NCI-H146 treated with DMSO at 0.1 percent for 48 hours (cell line): ENCODE data around the gene KLHDC8A.
"Not testable (repeated sequence)": the region's sequence is repeated elsewhere in the genome, so short reads cannot be mapped to it uniquely, and the experiment has no call there.

ENCODE experiments used
- DNase-seq: peaks from one replicate; lab custom pipeline; 2025; ENCODE audit not compliant: unreplicated experiment; lab: John Stamatoyannopoulos, UW

Gene KLHDC8A

DNA sequence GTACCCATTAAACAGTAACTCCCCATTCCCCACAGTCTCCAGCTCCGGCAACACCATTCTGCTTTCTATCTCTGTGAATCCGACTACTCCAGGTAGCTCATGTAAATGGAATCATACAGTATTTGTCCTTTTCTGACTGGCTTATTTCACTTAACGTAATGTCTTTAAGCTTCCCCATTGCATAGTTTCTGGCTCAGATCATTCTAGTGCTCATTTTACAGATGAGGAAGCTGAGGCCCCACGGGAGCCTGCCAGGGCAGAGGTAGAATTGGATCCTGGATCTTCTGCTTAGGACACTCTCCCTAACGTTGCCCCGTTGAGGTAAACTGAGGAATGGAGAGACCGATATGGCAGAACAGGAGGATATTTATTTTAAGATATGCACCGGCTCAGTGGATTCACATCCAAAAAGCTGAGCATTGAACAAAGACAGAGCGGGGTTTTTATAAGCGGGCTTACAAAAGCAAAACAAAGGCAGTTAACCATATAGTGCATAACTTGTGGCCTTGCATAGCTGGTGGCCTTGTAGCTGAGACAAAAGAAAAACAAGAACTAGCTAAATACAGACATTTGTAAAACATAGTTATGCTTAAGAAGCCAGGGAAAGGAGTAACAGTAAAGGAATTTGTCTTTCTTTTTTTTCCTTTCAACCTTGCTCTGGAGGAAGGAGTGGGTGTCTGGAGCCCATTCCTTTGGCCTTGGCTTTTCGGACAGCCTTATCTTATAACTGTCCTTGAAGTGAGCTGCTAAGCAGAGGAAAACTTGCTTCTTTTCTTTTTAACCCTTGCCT lies 15.3 kb upstream of the KLHDC8A start:
- DNase-seq: no peak

DNA sequence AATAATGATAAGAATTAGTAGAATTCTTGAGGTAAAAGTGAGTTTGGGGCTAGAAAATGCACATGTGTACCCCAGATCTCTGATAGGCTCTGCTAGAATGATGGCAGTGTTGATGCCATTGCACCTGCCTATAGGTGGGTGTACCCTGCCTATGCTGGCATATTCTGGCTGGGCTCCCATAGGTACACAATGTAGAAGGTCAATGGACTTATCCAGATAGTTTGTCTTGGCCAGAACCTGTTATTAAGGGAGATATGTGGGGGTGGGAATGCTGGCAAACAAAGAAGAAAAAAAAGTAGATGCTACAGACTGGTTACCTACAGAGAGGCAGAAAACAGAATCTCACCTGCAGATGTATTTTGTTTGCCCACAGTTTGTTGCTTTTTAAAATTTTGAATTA lies 14.1 kb upstream of the KLHDC8A start:
- peak; percentile 65 for DNase-seq

DNA sequence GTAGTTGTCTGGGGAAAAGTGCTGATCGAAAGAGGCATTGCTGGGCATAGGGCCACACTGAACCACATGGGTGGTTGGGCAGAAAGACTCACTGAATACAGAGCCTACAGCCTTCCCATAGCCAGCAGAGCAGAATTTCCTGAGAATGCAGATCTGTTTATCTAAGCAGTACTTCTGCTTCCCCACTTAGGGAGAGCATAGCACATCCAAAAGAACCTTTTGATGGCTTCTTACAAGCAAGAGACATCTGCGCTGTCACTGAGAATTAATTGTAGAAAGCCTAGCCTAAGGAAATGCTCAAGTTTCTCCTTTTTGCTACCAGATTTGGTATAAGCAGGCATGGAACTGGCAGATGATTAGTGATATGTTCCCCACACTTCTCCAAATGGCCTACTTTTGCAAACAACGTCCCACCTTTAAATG lies 13.0 kb upstream of the KLHDC8A start:
- no peak for DNase-seq

DNA sequence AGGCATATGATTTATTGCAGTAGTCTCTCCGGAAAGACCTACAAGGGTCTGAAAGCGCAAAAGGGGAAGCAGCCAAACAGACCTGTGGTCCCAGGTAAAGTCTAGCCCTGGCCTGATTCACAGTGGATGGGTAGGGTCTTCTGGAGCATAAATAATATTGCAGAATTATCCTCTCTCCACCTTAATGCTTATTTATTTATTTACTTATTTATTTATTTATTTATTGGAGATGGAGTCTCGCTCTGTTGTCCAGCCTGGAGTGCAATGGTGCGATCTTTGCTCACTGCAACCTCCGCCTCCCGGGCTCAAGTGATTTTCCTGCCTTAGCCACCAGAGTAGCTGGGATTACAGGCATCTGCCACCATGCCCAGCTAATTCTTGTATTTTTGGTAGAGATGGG lies 11.8 kb upstream of the KLHDC8A start:
- DNase-seq: no peak

DNA sequence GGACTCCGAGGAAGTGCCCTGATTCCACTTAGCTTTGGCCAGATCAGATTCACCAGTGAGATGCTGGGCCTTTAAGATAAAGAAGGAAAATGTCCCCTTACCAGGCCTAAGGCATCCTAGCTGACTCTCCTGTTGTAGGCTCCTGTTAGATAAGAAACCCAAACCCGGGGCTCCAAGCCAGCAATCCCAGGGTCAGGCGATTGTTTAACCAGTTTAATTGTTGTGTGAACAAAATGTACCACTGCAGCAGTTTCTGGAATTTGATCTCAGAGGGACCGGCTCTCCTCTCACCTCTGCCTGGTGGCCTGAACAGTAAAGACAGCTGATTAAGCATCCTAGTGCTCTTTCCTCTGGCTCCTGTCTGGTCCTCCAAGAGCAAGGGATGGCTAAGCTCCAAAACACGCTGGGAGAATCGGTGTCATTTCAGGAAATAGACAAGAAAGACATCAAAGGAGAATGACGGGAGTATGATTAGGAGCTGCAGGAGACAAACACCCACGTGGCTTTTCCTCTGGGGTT lies 9.3 kb upstream of the KLHDC8A start:
- peak; percentile 72 for DNase-seq

DNA sequence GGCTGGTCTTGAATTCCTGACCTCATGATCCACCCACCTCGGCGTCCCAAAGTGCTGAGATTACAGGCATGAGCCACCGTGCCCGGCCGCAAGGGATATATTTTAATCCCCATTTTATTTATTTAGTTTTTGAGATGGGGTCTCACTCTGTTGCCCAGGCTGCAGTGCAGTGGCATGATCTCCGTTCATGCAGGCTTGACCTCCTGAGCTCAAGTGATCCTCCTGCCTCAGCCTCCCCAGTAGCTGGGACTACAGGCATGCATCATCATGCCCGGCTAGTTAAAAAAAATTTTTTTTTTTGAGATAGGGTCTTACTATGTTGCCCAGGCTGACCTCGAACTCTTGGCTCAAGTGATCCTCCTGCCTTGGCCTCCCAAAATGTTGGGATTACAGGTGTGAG lies 8.4 kb upstream of the KLHDC8A start:
- not testable (repeated sequence) for DNase-seq

DNA sequence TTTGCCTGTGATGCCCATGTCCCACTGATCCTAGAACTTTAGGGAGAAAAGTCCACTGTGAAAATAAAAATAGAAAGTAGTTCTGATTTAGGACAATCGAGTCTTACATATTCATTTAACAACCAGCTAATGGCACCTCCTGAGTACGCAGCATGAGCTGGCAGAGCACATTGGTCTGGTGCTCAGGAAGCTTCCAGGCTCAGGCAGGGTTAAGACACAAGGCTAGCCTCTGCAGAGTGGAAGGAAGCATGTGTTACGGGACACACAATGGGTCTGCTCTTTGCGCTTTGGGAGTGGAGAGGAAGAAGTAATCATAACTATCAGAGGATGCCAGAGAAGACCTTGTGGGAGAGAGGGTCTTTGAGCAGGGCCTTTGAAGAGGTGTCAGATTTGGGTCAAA lies 4.2 kb upstream of the KLHDC8A start:
- no peak for DNase-seq

DNA sequence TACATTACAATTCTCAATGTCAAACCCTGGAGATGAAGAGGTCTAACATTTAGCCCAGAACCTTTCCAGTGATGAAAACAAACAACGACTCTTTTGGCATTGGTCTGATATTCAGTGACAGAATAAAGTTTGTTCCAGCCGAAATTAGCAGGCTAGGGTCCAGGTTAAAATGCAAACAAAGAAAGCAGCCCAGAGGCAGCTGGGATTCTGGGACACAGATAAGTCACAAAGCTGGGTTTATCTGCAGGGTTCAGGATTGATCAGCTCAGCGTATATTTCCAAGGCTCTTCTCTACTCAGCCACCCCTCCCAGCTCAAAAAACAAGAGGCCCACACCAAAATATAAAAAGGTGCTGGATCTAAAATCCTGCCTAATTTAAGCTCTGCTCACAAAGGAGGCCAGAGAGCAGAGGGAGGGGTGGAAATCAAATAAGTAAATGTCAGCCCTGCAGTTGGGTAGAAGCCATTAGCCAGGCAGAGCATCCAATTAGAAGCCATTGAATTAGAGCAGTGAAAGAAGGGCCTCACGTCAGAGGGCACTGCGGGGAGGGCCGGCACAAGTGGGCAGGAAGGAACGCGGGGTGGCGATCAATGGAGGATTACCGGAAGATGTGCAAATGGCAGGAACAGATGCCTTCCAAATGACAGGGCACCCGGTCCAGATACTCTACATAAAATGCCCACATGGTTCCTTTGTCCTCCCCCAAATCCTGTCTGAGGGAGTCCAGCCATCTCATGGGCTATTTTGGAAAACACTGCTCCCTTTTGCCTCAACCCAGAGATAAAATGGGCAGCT lies 3.2 kb upstream of the KLHDC8A start:
- peak; percentile 52 for DNase-seq

DNA sequence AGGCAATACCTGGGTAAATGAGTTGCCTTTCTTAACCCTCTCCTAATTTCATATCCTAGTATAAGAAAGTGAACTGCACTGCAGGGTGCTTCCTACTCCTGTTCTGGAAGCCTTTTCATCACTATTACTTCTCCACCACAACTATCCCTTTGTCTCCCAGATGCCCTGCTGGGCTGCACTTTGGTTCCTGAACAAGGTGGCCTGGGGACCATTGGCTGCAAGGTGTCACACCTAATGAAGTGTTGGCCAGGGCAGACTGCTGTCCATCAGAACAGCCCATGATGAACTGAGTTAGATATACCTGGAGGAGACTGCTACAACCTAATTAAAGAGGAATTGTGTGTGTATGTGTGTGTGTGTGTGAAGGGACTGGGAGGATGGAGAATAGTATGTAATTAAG lies 1.9 kb upstream of the KLHDC8A start:
- no peak for DNase-seq

DNA sequence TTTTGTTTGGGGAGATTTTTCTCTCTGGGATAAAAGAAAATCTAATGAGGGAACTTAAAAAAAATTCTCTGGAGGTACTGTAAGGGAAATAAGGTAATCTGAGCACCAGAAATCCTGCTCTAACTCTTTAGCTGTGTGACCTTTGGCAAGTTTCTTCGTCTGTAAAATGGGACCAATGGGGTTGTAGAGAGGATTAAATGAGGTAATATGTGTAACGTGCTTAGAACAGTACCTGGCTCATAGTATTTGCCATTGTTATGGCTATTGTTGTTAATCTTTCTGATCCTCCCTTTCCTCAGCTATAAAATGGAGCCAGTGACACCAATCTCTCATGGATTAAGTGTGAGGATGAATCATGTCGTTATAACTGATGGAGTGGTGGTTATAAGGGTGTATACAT lies 845 bp upstream of the KLHDC8A start:
- DNase-seq: no peak

DNA sequence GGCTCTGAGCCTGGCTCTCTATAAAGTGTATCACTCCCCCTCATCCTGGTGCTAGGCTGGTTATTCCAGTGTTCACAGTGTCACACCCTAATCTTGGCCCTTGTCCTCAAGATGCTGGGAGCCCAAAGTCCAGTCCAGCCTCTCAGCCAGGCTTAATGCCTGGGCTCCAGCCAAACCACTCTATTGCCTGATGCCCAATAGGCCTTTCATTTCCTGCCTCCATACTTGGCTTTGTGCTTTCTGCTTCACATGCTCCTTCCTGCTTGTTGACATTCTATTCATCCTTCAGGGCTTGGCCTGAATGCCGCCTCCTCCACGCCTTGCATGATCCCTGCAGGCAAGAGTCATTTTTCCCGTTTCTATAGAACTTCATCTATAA lies 1.7 kb downstream of the KLHDC8A start:
- DNase-seq: no peak

DNA sequence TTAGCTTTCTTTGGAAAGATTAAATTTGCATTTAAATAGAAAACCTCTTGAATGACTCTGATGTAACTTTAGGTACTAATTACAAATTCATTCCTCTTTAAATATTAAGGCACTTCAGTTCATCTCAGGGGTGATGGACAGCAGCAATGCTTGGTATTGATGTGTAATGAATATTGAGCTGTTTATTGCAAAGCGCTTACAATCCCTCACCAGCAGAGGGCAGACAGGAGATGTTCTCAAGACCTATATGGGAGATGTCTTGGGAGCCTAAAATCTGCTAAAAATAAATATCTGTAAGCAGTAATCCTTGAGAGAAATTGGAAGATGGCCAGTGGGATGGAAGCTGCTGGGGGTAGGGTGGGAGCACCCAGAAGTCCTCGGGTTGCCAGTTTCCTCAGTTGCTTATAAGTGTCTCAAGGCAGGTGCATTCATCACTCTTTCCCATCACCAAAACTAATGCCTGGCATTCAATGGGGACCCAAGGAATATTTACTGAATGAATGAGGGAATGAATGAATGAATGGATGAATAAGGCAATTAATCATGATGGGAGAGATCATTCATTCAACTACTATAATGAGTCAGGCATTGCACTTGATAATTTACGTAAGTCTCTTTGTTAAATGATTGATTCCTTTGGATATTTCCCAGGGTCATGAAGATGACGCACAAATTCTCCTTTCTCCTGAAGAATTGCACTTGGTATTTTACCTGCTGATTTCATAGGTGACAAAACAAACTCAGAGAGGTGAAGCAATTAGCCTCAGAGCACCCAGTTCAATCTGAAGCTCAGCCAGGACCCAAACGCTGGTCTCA lies 2.3 kb downstream of the KLHDC8A start:
- peak; percentile 36 for DNase-seq

DNA sequence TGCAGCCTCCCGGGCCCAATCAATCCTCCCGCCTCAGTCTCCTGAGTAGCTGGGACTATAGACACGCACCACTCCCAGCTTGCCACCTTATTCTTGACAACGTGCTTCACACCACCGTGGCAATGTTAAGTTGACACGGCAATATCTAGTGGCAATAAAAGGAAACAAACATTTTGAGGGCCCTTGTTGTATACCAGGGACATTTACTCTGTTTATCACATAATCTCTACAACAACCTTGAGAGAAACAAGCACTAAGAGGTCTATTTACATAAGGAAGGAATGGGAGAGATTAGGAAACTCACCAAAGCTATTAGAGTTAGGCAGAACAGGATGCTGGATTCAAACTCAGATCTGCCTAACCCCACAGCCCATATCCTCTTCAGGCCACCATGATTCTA lies 3.1 kb downstream of the KLHDC8A start:
- DNase-seq: no peak

DNA sequence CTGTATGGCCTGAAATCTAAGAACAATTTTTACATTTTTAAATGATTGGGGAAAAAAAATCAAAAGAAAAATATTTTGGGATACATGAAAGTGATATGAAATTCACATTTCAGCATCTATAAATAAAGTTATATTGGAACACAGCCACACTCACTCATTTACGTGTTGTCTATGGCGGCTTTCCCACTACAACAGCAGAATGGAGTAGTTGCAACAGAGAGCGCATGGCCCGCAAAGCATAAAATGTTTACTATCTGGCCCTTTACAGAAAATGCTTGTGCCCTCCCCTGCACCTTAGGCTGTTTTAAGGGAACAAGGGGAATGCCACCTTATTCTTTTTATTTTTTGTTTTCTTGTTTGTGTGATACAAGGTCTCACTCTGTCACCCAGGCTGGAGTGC lies 3.5 kb downstream of the KLHDC8A start:
- DNase-seq: no peak

DNA sequence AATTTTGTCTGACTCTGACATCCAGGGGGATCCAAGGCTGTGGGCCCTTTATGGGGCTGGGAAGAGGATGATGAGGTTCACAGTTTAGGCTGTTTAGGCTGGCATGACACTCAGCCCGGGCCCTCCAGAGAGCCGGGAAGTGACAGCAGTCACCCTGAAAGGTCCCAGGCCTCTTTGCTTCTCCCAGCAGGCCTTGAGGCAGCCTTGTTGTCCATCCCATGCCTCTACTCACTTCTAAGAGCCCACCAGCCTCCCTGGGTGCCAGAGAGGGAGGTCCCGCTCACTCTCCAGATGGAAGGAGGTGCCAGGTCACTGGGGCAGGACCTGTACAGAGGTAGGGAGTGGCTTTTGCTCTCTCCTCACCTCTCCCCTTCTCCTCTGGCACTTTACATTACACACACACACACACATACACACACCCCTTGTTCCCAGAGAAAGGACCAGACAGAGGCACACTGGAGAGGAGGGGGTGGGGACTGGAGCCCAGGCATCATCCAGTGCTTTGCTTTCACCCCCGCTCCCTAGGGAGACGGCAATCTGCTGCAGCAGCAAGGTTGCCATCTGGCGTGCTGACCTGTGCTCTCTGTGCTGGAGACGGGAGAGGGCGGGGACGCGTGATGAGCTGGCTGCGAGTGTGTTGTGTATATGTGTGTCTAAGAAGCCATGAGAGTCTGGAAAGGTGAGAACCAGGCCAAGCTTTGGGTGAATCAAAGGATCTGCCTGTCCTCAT lies 4.6 kb downstream of the KLHDC8A start:
- peak; percentile 67 for DNase-seq

DNA sequence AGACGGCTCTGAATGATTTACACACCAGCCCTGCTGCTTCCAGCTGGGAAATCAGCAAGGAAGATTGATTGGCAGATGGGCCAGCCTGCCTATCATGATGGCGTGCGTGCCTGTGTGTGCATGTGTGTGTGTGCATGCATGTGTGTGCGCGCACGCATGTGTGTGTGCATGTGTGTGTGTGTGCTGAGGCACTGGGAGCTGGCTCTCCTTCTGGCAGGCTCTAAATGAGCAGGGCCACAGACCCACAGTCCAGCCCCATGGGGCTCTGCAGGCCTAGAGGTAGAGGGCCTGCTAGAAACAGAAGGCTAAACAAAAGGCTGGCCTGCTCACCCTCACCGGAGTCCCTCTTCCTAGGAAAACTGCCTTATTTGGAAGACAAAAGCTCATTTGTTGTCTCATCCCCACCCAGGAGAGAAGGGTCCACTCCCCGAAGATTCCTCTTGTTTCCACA lies 6.0 kb downstream of the KLHDC8A start:
- DNase-seq: no peak

DNA sequence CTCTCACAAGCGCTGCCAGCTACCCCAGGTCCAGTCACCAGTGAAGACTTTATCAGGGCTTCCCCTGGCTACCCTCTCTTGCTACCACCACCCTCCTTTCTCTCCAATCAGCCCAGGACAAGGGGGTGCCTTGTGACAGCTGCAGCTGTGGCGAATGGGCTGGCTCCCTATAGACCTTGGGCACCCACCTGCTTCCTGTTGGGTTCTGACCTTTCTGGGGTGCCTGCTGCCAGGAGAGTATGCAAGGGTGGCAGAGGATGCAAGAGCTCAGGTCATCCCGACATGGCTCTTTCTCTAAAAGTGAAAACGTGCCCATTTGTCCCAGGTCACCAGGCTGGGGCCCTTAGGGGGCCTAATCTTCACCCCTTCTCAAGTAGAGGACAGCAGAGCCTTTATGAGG lies 6.6 kb downstream of the KLHDC8A start:
- DNase-seq: no peak

DNA sequence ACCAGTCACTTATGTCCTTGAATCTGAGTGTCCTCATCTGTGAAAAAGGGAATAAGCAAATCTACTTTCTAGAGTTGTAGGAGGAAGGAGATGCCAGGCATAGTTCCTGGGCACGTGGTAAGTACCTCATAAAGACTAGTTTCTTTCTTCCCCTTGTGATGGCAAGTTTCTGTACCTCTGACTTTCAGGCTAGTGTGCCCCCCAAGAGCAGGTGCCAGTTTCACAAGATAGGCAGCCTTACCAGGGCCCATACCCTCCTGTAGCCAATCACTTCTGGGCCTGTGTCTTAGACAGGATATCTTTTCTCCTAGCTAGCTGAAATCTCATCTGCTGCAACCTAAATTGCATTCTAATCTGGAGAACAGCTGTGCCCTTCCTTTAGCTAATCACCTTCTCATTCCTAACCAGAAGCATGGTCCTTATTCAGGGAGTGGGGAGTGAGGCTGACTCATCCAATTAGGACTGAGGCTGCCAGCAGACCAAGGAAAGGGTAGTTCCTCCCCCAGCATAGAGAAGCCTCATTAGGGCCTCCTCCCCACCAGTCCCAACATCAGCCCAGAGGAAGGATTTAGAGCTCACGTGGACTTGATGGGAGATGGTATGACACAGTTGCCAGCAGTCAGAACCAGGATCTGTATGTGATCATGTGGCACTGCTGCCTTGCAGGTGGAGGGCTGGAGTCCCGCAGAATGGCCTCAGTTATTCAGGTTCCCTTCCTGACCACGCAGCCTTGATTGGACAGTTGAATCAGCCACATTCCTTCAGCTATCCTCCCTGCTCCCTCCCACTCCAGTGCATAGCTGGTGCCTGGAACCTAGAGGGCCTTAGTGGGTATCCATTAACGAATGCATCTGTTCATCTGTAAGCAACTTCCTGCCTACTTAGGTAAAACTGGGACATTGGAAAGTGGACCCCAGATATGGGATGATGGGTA lies 7.9 kb downstream of the KLHDC8A start:
- no peak for DNase-seq

DNA sequence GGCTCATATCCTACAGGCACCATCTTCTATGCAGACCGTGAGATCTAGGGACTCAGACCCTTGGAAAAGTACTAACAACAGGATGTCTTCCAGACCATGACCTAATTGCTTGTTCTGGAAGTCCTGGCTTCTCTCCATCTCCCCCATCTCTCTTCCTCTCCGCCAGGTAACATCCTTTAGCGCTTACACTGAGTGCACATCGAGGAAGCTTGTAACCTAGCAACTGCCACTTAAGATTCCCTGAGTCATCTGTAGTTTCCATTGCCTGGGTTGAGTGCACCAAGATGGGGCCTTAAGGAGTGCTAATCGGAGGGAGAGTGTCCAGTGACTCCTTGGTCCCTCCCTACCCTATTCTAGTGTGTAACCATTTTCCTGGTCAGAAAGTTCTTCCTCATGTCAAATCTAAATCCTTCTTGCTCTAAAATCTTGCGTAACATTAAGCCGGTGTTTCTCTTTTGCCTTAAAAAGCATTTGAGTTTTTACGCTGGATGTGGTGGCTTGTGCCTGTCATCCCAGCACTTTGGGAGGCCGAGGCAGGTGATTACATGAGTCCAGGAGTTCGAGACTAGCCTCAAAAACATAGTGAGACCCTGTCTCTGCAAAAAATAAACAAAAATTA lies 9.7 kb downstream of the KLHDC8A start:
- no peak for DNase-seq
